AG04449 (cell line): ENCODE data around the gene MAP3K20.

Source experiments
- CTCF ChIA-PET: fragments of 350-600 bp; formaldehyde crosslinking; extraction: SDS; loops from one replicate; lab custom pipeline; 2021; ENCODE audit warnings: antibody characterized with exemption; lab: Yijun Ruan, JAX
- POLR2A ChIA-PET: fragments of 400-600, 350-600 bp; formaldehyde crosslinking; extraction: SDS; loops from one replicate; lab custom pipeline; 2020; ENCODE audit warnings: antibody characterized with exemption, inconsistent platforms; lab: Yijun Ruan, JAX
- DNase-seq: peaks from one replicate; pipeline ENCODE4 v3.0.0-alpha.2; 2010; ENCODE audit warnings: low read depth, low spot score
- H3K4me3 ChIP-seq: 2 replicates; pipeline ENCODE4 v1.5.1; 2011; ENCODE audit warnings: low read depth, mild to moderate bottlenecking, control low read depth, low read length
- CTCF ChIP-seq: IDR thresholded peaks from one replicate; pipeline ENCODE4 v1.5.1; 2011; ENCODE audit warnings: mild to moderate bottlenecking, moderate library complexity, low read length, control low read depth, inconsistent platforms; ENCODE audit not compliant: insufficient read depth; ENCODE audit errors: missing control alignments

MAP3K20 gene

DNA sequence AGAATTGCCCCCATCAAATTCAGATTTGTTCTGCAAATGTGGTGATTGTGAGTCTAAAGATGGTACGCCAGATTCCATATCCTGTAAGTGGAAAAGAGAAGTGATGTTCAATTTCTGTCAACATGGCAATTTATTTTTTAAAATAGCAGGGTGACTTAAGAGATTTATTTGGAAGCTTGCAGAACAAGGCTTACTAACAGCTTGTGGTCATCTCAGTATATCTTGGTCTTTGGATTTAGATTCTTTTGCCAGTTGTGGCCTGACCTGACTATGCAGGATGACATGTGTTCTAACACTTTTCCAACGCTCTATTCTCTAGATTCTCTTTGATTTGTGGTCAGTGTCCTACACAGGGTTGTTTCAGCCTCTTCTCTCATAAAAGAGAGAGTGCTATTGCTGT is 74.4 kb downstream of the MAP3K20 start:
- POLR2A ChIA-PET, result no interaction called here
- no peak for DNase-seq
- no peak overlapping the region for H3K4me3 ChIP-seq
- CTCF ChIA-PET, result interaction anchor here (0.9 to 1.2 kb wide), 2 partner anchors 19 to 123 kb away, joined by 3 read pairs; no protein-coding TSS in a partner anchor
- no peak for TF ChIP-seq CTCF

GRCh38 chr2:173150963-173151362 is 75.3 kb downstream of the MAP3K20 start:
- no peak for DNase-seq
- ChIA-PET CTCF (interaction anchor here (1.2 to 1.5 kb wide), 4 partner anchors 18 to 124 kb away, joined by 3 to 7 read pairs (median 4); no protein-coding TSS in a partner anchor), POLR2A (interaction anchor here (0.7 to 1.0 kb wide), 2 partner anchors 26 to 30 kb away, joined by 3 read pairs; no protein-coding TSS in a partner anchor)
- H3K4me3 ChIP-seq, result no peak overlapping the region
- no peak for TF ChIP-seq CTCF

DNA sequence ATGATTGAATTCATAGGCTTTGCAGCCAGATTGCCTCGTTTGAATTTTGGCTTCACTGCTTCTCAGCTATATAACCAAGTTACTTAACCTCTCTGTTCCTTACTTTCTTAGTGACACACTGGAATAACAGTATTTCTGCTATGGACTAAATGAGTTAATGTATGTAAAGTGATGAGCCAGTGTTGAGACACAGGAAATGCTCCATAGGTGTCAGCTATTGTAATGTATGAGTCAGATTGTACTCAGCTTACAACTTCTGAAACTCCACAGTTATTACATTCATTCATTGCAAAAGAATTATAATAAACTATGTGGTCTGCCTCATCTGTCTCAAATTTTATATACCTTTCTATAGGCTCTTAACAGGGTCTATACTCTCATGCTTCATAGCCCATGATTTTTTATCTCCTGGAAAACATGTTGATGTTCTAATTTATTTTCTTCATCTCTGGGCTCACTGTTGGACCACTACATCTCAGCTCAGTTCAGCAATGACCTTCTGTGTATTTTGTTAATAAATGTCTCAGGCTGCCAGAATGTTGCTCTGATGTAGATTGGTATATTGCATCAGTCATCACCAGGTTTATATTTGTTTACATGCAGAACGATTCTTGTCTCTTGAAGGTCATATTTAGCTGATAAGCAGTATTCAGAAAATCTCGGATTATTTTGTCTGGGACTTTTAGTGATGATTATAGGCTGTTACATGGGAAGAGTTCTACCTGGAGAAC is 76.2 kb downstream of the MAP3K20 start:
- no peak overlapping the region for H3K4me3 ChIP-seq
- POLR2A ChIA-PET, result interaction anchor here (0.7 to 1.0 kb wide), 3 partner anchors 27 to 103 kb away, joined by 3 read pairs; no protein-coding TSS in a partner anchor
- no peak for TF ChIP-seq CTCF
- CTCF ChIA-PET, result interaction anchor here (1.3 to 2.0 kb wide), 4 partner anchors 11 to 124 kb away, joined by 4 to 7 read pairs (median 4); no protein-coding TSS in a partner anchor
- DNase-seq, result no peak

GRCh38 chr2:173153301-173153885 is 77.7 kb downstream of the MAP3K20 start:
- ChIA-PET CTCF (interaction anchor here (1.0 to 2.0 kb wide), 2 partner anchors 10 to 126 kb away, joined by 4 to 5 read pairs; no protein-coding TSS in a partner anchor), POLR2A (no interaction called here)
- no peak for TF ChIP-seq CTCF
- no peak for DNase-seq
- H3K4me3 ChIP-seq, result no peak overlapping the region

DNA sequence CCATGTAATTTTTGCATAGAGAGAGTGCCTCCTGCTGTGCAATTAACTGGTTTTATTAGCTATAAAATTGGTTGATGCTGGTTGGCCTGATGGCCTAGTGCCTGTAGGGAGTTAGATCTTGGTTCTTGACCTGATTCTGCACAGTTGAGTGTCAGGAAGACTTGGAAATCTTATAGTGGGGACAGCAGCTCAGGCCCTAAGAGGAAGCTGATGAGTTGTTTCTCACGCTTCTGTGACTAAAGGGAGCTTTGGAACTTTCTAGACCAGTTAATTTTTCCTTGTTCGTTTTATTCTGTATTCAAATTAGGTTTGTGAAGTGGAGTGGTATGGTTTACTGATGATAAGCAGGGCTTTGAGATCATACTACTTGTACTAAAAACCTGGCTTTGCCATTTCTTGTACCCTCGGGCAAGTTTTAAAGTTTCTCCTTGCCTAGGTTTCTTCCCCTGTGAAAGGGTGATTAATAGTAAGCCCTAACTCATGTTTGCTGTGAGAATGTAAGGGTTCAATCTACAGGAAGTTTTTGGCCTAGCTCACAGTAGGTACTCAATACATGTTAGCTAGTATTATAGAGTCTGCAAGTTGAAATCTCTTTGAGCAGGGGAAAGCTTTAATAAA is 82.1 kb downstream of the MAP3K20 start:
- DNase-seq, result no peak
- ChIA-PET POLR2A (no interaction called here), CTCF (interaction anchor here (0.7 to 1.5 kb wide), 3 partner anchors 53 to 130 kb away, joined by 3 to 4 read pairs (median 3); no protein-coding TSS in a partner anchor)
- TF ChIP-seq CTCF, result no peak
- H3K4me3 ChIP-seq, result no peak overlapping the region
